SJCRH30 (cell line): ENCODE data around the gene RHOJ. TPM values are rescaled to one million over a fixed set of nuclear protein-coding genes. Genes with fewer than 3 reads are reported as not detected.
"Not testable (repeated sequence)": the region's sequence is repeated elsewhere in the genome, so short reads cannot be mapped to it uniquely, and the experiment has no call there.

ENCODE experiments used
- DNase-seq, 2 experiments: peaks; one replicate each; pipeline ENCODE4 v3.0.0-alpha.2; 2015 to 2020
- H3K27ac ChIP-seq: fragments of 250-450 bp; sonication (Bioruptor Pico); 2 replicates; pipeline ENCODE4 v1.5.1; 2020; ENCODE audit warnings: mild to moderate bottlenecking, moderate library complexity
- H3K27me3 ChIP-seq: fragments of 250-450 bp; sonication (Bioruptor Pico); 2 replicates; pipeline ENCODE4 v1.5.1; 2020; ENCODE audit warnings: mild to moderate bottlenecking, moderate library complexity
- H3K36me3 ChIP-seq: fragments of 250-450 bp; sonication (Bioruptor Pico); 2 replicates; pipeline ENCODE4 v1.5.1; 2020; ENCODE audit warnings: mild to moderate bottlenecking, moderate library complexity
- H3K4me1 ChIP-seq: fragments of 250-450 bp; sonication (Bioruptor Pico); 2 replicates; pipeline ENCODE4 v1.5.1; 2020; ENCODE audit warnings: mild to moderate bottlenecking, moderate library complexity
- H3K4me3 ChIP-seq: fragments of 250-450 bp; sonication (Bioruptor Pico); 2 replicates; pipeline ENCODE4 v1.5.1; 2020; ENCODE audit warnings: mild to moderate bottlenecking, moderate library complexity
- H3K9me3 ChIP-seq: fragments of 250-450 bp; sonication (Bioruptor Pico); replicated peaks from 2 replicates; pipeline ENCODE4 v1.5.1; 2020; ENCODE audit warnings: mild to moderate bottlenecking, moderate library complexity
- total RNA-seq: library from RNA; depleted of rRNA; stranded (reverse); fragments of >200 nt; shearing (Covaris generic); gene quantifications from 2 replicates; pipeline ENCODE4 v1.2.3, GENCODE V29; 2014

Gene RHOJ
- total RNA-seq, 1 experiment from 2014 or later = 3.5 TPM

DNA sequence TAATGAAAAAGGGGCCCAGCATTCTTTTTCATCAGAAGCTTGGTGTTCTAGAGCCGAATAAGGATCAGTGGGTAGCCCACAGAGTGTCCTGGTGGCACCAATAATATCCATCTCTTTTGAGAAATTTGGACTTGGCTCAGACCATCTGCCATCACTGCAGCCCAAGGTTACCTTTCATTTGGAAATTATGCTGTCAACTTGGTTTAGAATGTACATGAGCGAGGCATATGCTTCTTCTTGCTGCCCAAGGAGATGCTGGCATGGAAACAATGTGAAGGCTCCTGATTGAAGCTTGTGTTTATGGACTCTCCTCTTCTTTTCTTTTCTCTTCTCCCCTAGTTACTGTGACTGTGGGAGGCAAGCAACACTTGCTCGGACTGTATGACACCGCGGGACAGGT is 64.5 kb downstream of the RHOJ start:
- no peak overlapping the region for H3K27ac ChIP-seq
- H3K27me3 ChIP-seq = no peaks in the 10 kb centered on the region
- no peaks in the 10 kb centered on the region for H3K9me3 ChIP-seq
- H3K4me1 ChIP-seq = peaks cover 15% of the 10 kb centered on the region
- H3K4me3 ChIP-seq = no peak overlapping the region
- no peaks in the 10 kb centered on the region for H3K36me3 ChIP-seq
- no peak for DNase-seq

DNA sequence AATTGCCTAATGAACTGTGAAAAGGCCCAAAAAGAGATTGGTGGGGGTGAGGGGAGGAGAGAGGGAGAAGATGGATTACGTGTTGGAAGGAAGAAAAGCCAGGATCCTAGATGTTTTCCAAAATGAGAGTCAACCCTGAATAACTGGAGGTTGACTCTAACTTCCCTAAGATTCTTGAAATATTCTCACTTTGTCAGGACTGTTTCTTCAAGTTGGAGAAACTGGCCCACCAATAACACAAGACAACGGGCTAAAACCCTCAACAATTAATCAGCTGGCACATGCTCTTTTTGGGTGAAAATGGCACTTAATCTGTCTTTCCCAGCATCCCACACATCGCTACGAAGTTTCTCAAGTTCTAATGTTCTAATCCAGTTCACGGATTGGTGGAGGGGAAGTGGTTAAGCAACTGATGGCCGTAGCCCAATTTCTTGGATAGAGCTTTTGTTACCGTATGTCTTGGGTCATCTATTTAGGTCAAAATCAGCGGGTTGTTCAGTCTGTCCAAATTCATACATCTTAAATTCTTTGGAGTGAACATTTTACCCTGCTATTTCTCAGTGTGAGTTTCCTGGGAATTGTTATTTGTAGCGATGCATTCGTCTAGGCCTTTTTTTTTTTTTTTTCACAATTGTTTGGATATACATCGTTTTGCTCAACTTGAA is 65.5 kb downstream of the RHOJ start:
- H3K9me3 ChIP-seq = no peaks in the 10 kb centered on the region

GRCh38 chr14:63273129-63273528 is 68.9 kb downstream of the RHOJ start:
- Histone ChIP-seq H3K27ac (no peak overlapping the region), H3K9me3 (no peaks in the 10 kb centered on the region), H3K27me3 (no peaks in the 10 kb centered on the region), H3K4me1 (peaks cover 14% of the 10 kb centered on the region), H3K4me3 (no peak overlapping the region), H3K36me3 (no peaks in the 10 kb centered on the region)
- DNase-seq = no peak

More for the DNA sequence above, 65.5 kb downstream of the RHOJ start:
- Histone ChIP-seq H3K27me3 (no peaks in the 10 kb centered on the region), H3K4me1 (peaks cover 15% of the 10 kb centered on the region), H3K27ac (no peak overlapping the region), H3K4me3 (no peak overlapping the region), H3K36me3 (no peaks in the 10 kb centered on the region)
- DNase-seq = no peak

- Histone ChIP-seq H3K27ac (no peak overlapping the region), H3K27me3 (no peaks in the 10 kb centered on the region), H3K4me1 (peaks cover 14% of the 10 kb centered on the region), H3K4me3 (no peak overlapping the region), H3K9me3 (no peaks in the 10 kb centered on the region), H3K36me3 (no peaks in the 10 kb centered on the region)
- peak in 1 of 2 experiments; percentile 28 for DNase-seq
Measured at GRCh38 chr14:63273717-63274655, 69.7 kb downstream of the RHOJ start.

DNA sequence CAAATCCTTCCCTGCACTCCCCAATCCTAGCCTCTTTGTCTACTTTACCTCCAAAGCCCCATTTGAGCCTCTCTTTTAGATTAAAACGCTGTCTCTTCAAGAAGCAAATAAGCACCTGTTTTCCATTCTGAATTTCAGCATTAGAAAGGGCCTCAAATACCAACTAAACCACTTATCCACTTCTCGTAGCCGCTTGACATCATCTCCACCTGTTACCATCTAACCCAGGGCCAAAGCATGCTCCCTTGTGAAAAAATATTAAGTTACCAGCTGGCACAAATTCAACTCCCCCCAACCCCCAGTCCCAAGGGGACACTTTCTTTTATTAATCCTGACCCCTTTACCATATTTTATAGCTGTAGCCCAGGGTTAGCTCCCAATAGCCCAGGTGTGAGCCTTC is 71.4 kb downstream of the RHOJ start:
- Histone ChIP-seq H3K4me3 (no peak overlapping the region), H3K27me3 (no peaks in the 10 kb centered on the region), H3K36me3 (no peaks in the 10 kb centered on the region), H3K4me1 (peaks cover 14% of the 10 kb centered on the region), H3K9me3 (no peaks in the 10 kb centered on the region), H3K27ac (no peak overlapping the region)
- peak; percentile 19 to 63 for DNase-seq

DNA sequence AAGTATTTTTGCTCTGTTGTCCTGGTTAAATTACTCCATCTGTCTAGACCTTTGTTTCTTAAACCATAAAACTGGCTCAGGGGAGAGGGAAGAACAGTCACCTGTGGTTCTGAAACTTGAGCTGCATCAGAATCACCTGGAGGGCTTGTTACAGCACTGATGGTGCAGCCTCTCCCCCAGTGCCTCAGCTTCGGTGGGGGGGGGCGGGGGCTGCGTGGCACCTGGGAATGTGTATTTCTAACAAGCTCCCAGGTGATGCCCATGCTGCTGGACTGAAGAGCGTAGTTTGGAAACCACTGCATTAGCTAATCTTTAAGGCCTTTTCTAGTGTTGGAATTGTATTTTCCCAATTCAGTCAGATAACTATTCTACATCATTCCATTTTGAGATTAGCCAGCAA is 71.8 kb downstream of the RHOJ start:
- no peak for DNase-seq
- H3K4me3 ChIP-seq = no peak overlapping the region
- no peaks in the 10 kb centered on the region for H3K27me3 ChIP-seq
- no peaks in the 10 kb centered on the region for H3K36me3 ChIP-seq
- H3K9me3 ChIP-seq = no peaks in the 10 kb centered on the region
- no peak overlapping the region for H3K27ac ChIP-seq
- peaks cover 14% of the 10 kb centered on the region for H3K4me1 ChIP-seq

DNA sequence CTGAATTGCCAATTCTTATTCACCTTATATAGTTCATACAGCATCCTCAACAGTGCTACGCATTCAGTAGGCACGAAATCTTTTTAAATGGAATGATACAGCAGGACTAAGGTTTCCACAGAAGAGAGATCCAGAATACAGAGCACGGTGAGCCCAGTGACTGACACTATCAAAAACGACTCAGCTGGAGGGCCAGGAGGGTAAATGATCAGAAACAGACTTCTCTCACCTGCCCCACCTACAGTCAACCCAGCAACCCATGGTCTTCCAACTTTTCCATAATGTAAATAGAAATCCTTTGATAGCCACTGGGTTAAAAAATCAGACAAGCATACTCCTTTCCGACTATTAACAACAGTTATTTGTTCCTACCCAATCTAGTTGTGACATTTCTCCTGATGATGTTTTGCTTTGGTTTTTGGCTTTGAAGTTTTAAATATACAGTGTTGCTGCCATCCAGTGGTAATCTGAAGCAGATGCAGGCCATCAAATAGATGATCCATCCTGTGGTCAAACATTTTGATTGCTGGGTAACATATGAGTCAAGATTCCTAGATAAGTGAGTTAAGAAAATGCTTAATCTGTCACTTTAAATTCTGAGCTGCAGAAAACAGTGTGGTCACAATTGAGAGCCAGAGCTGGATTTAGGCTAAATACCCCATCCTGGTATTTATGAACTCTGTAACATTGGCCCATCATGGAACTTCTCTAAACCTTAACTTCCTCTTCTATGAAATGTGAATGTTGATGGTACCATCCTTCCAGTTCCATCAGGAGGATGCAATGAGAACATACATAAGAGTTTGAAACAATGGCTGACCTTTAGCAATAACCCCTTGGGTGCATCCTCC is 72.5 kb downstream of the RHOJ start:
- H3K4me1 ChIP-seq = peaks cover 14% of the 10 kb centered on the region
- no peaks in the 10 kb centered on the region for H3K9me3 ChIP-seq
- no peaks in the 10 kb centered on the region for H3K27me3 ChIP-seq
- no peak overlapping the region for H3K4me3 ChIP-seq
- DNase-seq = peak in 1 of 2 experiments; percentile 65
- H3K27ac ChIP-seq = no peak overlapping the region
- H3K36me3 ChIP-seq = 0 out of 2 replicates have a peak, but pooled peaks cover 2% of the 10 kb centered on the region

GRCh38 chr14:63277591-63278183 is 73.4 kb downstream of the RHOJ start:
- H3K9me3 ChIP-seq = no peaks in the 10 kb centered on the region
- DNase-seq = peak; percentile 21 to 53
- peaks cover 14% of the 10 kb centered on the region for H3K4me1 ChIP-seq
- H3K36me3 ChIP-seq = 0 out of 2 replicates have a peak, but pooled peaks cover 2% of the 10 kb centered on the region
- no peak overlapping the region for H3K27ac ChIP-seq
- H3K4me3 ChIP-seq = no peak overlapping the region
- H3K27me3 ChIP-seq = no peaks in the 10 kb centered on the region

GRCh38 chr14:63279933-63280332 is 75.7 kb downstream of the RHOJ start:
- not testable (repeated sequence) for H3K27ac ChIP-seq, DNase-seq, H3K4me3 ChIP-seq, H3K9me3 ChIP-seq, H3K36me3 ChIP-seq, H3K27me3 ChIP-seq
- H3K4me1 ChIP-seq = peaks cover 14% of the 10 kb centered on the region

DNA sequence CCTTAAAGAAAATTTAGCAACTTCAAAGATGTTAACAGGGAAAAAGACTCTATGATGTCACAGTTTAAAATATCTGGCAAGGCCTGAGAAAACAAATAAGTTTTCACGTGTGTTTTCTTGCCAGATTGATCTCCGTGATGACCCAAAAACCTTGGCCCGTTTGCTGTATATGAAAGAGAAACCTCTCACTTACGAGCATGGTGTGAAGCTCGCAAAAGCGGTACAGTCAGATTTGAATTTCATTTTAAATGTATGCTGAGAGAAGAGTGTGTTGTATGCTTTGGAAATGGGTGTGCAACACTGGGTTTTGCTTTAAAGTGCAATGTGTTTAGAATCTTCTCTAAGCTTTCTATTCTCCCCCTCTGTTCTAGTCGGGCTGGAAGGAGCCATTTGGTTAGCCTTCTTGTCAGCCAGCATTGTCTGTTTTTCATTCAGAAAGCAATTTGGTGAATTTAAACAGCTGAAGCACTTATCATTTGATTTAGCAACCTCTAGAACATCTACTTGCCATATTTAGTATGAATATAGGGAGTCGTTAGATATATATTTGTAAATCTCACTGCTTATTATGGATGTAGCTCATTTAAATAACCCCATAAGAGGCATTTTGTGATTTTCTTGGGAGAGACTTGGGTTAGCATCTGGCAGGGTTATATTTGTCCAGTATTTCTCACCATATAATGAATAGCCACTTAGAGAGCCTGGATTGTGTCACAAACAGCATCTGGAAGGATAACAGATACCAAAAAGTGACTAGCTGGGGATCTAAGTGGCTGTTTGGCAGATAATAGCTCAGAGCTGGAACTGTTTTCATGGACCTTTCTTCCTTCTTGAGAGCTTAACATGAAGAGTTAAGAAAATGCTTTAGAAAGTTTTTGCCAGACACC is 79.0 kb downstream of the RHOJ start:
- Histone ChIP-seq H3K27ac (no peak overlapping the region), H3K27me3 (no peaks in the 10 kb centered on the region), H3K9me3 (no peaks in the 10 kb centered on the region), H3K36me3 (0 out of 2 replicates have a peak, but pooled peaks cover 2% of the 10 kb centered on the region), H3K4me3 (no peak overlapping the region), H3K4me1 (no peaks in the 10 kb centered on the region)
- no peak for DNase-seq

GRCh38 chr14:63283884-63284248 is 79.6 kb downstream of the RHOJ start:
- no peaks in the 10 kb centered on the region for H3K4me1 ChIP-seq
- no peaks in the 10 kb centered on the region for H3K9me3 ChIP-seq
- H3K4me3 ChIP-seq = no peak overlapping the region
- H3K36me3 ChIP-seq = 0 out of 2 replicates have a peak, but pooled peaks cover 2% of the 10 kb centered on the region
- H3K27me3 ChIP-seq = no peaks in the 10 kb centered on the region
- no peak for DNase-seq
- H3K27ac ChIP-seq = no peak overlapping the region

- Histone ChIP-seq H3K9me3 (no peaks in the 10 kb centered on the region), H3K27me3 (no peaks in the 10 kb centered on the region), H3K4me3 (no peak overlapping the region), H3K36me3 (0 out of 2 replicates have a peak, but pooled peaks cover 2% of the 10 kb centered on the region), H3K4me1 (no peaks in the 10 kb centered on the region), H3K27ac (no peak overlapping the region)
- DNase-seq = no peak
Measured at GRCh38 chr14:63286071-63286470, 81.8 kb downstream of the RHOJ start.

GRCh38 chr14:63287666-63288483 is 83.6 kb downstream of the RHOJ start:
- Histone ChIP-seq H3K4me1 (no peaks in the 10 kb centered on the region), H3K9me3 (no peaks in the 10 kb centered on the region), H3K36me3 (no peaks in the 10 kb centered on the region; the same call in 1 of the 2 replicates), H3K27ac (no peak overlapping the region), H3K27me3 (no peaks in the 10 kb centered on the region), H3K4me3 (no peak overlapping the region)
- DNase-seq = no peak
